K562 (cell line): ENCODE measurements around the gene KDM4C. TPM values are rescaled to one million over a fixed set of nuclear protein-coding genes. Genes with fewer than 3 reads are reported as not detected.

Experiments
- ATAC-seq: fragments of 200-7000 bp; cut with Tn5 transposase; 3 replicates; pipeline ENCODE4 v1.9.1; 2020; ENCODE audit warnings: moderate library complexity
- BruUV-seq: library from RNA; stranded (reverse); fragments of 400-500 nt; replicated peaks from 2 replicates; lab custom pipeline; 2021; lab: Mats Ljungman, UMichigan
- CTCF ChIA-PET: fragments of 300-600 bp; formaldehyde crosslinking; extraction: SDS; loops from one replicate; lab custom pipeline; 2021; ENCODE audit warnings: low intra/inter-chr PET ratio; lab: Yijun Ruan, JAX
- POLR2A ChIA-PET: fragments of 300-600, 350-650 bp; sonication (Branson Sonifier 250); formaldehyde crosslinking; extraction: SDS; loops from one replicate; lab custom pipeline; 2021; ENCODE audit warnings: antibody characterized with exemption, inconsistent platforms; lab: Yijun Ruan, JAX
- DNase-seq, 4 experiments: peaks; one replicate each; pipeline versions ENCODE4 v3.0.0 to v3.0.0-alpha.2; 2011 to 2018; ENCODE audit warnings: low spot score in 3 of 4, mixed read lengths in 3 of 4; ENCODE audit errors: extremely low read depth in 1 of 4
- FAIRE-seq: peaks from 2 replicates; lab custom pipeline; 2011; peaks lifted over from hg19 to GRCh38; lab: Jason Lieb, UNC
- H2AFZ ChIP-seq: 2 replicates; pipeline ENCODE4 v1.6.0; 2011; ENCODE audit warnings: low read depth, low read length, control low read depth, inconsistent platforms
- H3K27ac ChIP-seq: fragments of 200-600 bp; 3 replicates; pipeline ENCODE4 v1.8.0; 2011; ENCODE audit warnings: low read depth, mild to moderate bottlenecking, control low read depth, inconsistent platforms, low read length, moderate library complexity, mixed read lengths; ENCODE audit errors: extremely low read depth
- H3K27me3 ChIP-seq, 2 experiments: fragments of 300-600 bp in 1 of 2; 2 replicates in 1 of 2; 3 replicates in 1 of 2; pipeline versions ENCODE4 v1.6.0 to v1.8.0; 2011; ENCODE audit warnings: inconsistent platforms in 2 of 2, low read length in 2 of 2, mild to moderate bottlenecking in 1 of 2, mixed read lengths in 1 of 2, moderate library complexity in 1 of 2; ENCODE audit not compliant: control insufficient read depth in 2 of 2, insufficient read depth in 2 of 2
- H3K36me3 ChIP-seq: fragments of 300-600 bp; 3 replicates; pipeline ENCODE4 v1.8.0; 2011; ENCODE audit warnings: mild to moderate bottlenecking, low read length, inconsistent platforms; ENCODE audit not compliant: control insufficient read depth, insufficient read depth
- H3K4me1 ChIP-seq, 2 experiments: fragments of 200-600 bp in 1 of 2; replicated peaks in 1 of 2; 2 replicates in 1 of 2; 3 replicates in 1 of 2; pipeline versions ENCODE4 v1.5.1 to v1.8.0; 2011; ENCODE audit warnings: inconsistent platforms in 2 of 2, low read length in 2 of 2, mild to moderate bottlenecking in 1 of 2, mixed read lengths in 1 of 2, moderate library complexity in 1 of 2; ENCODE audit not compliant: control insufficient read depth in 2 of 2, insufficient read depth in 2 of 2
- H3K4me2 ChIP-seq: 2 replicates; pipeline ENCODE4 v1.6.1; 2011; ENCODE audit warnings: low read length, control low read depth, inconsistent platforms, mixed read lengths; ENCODE audit not compliant: insufficient read depth
- H3K4me3 ChIP-seq: fragments of 200-600 bp; sonication (generic), shearing (Covaris generic); 2 replicates; pipeline ENCODE4 v1.5.1; 2016; ENCODE audit warnings: control low read depth, inconsistent platforms
- H3K79me2 ChIP-seq: fragments of 200-600 bp; 3 replicates; pipeline ENCODE4 v1.8.0; 2011; ENCODE audit warnings: low read length, inconsistent platforms; ENCODE audit not compliant: control insufficient read depth, insufficient read depth
- H3K9ac ChIP-seq, 2 experiments: 2 replicates each; pipeline versions ENCODE4 v1.6.0 to v1.6.1; 2011; ENCODE audit warnings: low read depth in 2 of 2, low read length in 2 of 2, control low read depth in 1 of 2, inconsistent platforms in 1 of 2, mild to moderate bottlenecking in 1 of 2, mixed read lengths in 1 of 2; ENCODE audit not compliant: insufficient read depth in 1 of 2
- H3K9me1 ChIP-seq: one replicate; pipeline ENCODE4 v1.6.0; 2011; ENCODE audit warnings: inconsistent platforms, mild to moderate bottlenecking, low read length, moderate library complexity; ENCODE audit not compliant: control insufficient read depth, insufficient read depth
- H3K9me3 ChIP-seq: replicated peaks from 2 replicates; pipeline ENCODE4 v1.5.1; 2011; ENCODE audit warnings: low read depth, low read length, inconsistent platforms; ENCODE audit not compliant: control insufficient read depth, insufficient read depth
- H4K20me1 ChIP-seq: replicated peaks from 2 replicates; pipeline ENCODE4 v1.6.1; 2011; ENCODE audit warnings: low read length, inconsistent platforms, mixed read lengths; ENCODE audit not compliant: control insufficient read depth, insufficient read depth
- KDM2B ChIP-seq: fragments of 250-450 bp; sonication (Bioruptor Pico); IDR thresholded peaks from 2 replicates; pipeline ENCODE4 v1.8.0; 2021; ENCODE audit warnings: mild to moderate bottlenecking, moderate library complexity
- MYNN ChIP-seq, 2 experiments: sonication (generic); formaldehyde crosslinking in 1 of 2; IDR thresholded peaks; 2 replicates each; pipeline versions ENCODE4 v1.5.0 to v1.6.1; 2016 to 2020; ENCODE audit warnings: antibody characterized with exemption in 1 of 2, missing genetic modification reagents in 1 of 2
- PRDM10 ChIP-seq: fragments of 450-650 bp; IDR thresholded peaks from 2 replicates; pipeline ENCODE4 v1.6.1; 2018; ENCODE audit not compliant: partially characterized antibody
- RAD21 ChIP-seq, 2 experiments: fragments of 250-450 bp in 1 of 2; fragments of 450-650 bp in 1 of 2; sonication (Bioruptor Pico) in 1 of 2; formaldehyde crosslinking in 1 of 2; IDR thresholded peaks in 1 of 2; conservative IDR thresholded peaks in 1 of 2; 2 replicates each; pipeline versions ENCODE4 v1.4.0 to v1.8.0; 2020 to 2022; ENCODE audit warnings: mild to moderate bottlenecking in 2 of 2, moderate library complexity in 1 of 2
- SMC3 ChIP-seq: conservative IDR thresholded peaks from 2 replicates; pipeline ENCODE4 v1.6.1; 2011; ENCODE audit warnings: low read depth, low read length, improper control_type of control experiment; ENCODE audit not compliant: insufficient read depth
- SRSF1 ChIP-seq: fragments of 200-400 bp; formaldehyde crosslinking; IDR thresholded peaks from 2 replicates; pipeline ENCODE4 v1.6.1; 2017; ENCODE audit warnings: mild to moderate bottlenecking, low read depth, low read length, moderate library complexity
- WGBS: fragments of 100-300 bp; shearing (Covaris generic); methylation state at CpG from one replicate; pipeline ENCODE4 v1.1.6; 2016; ENCODE audit warnings: low coverage, mixed read lengths; ENCODE audit not compliant: insufficient coverage; ENCODE audit errors: missing lambda C conversion rate; 5-methylcytosine and 5-hydroxymethylcytosine counted together
- in situ Hi-C: fragments of 300-500 bp; cut with MboI; formaldehyde crosslinking; loops from 4 replicates; pipeline ENCODE4 v1.15.0; 2018; ENCODE audit warnings: inconsistent platforms, mixed read lengths
- intact Hi-C: fragments of 100-400 bp; cut with micrococcal nuclease; formaldehyde crosslinking; loops from 2 replicates; pipeline ENCODE4 v1.14.2; 2022
- polyA plus RNA-seq, 8 experiments: library from polyadenylated mRNA; depleted of rRNA in 4 of 8; stranded (reverse) in 5 of 8; unstranded in 3 of 8; fragments of >200 nt; fragmentation: Nextera tagmentation in 2 of 8; fragmentation: Illumina TruSeq in 1 of 8; extraction: Ambion mirVana in 2 of 8; extraction: Trizol in 1 of 8; gene quantifications; 2 replicates each; pipeline versions ENCODE4 v1.2.1 to v1.2.3, GENCODE V29; 2011 to 2014; ENCODE audit warnings: inconsistent platforms in 1 of 8, missing spikeins in 1 of 8
- total RNA-seq, 7 experiments: library from RNA; depleted of rRNA in 6 of 7; stranded (reverse); fragments of >200 nt in 6 of 7; fragmentation: Illumina TruSeq in 2 of 7; extraction: Trizol in 2 of 7; gene quantifications; 2 replicates each; pipeline versions ENCODE4 v1.2.1 to v1.2.3, GENCODE V29; 2011 to 2021; ENCODE audit warnings: low replicate concordance in 1 of 7
- TF ChIP-seq, protein P1 (sequence below), 2 experiments: fragments of 450-650 bp; formaldehyde crosslinking in 1 of 2; IDR thresholded peaks; 2 replicates each; pipeline versions ENCODE4 v1.4.0 to v1.6.1; 2014 to 2020; ENCODE audit warnings: mild to moderate bottlenecking in 2 of 2, borderline replicate concordance in 1 of 2, low read depth in 1 of 2

KDM4C gene
- total and polyA plus RNA-seq, 9 of the 15 experiments (the other 6 are each of a cell fraction or from before 2014, with no cell fraction given): 5.4 to 17.0 (median 12.6) TPM

DNA sequence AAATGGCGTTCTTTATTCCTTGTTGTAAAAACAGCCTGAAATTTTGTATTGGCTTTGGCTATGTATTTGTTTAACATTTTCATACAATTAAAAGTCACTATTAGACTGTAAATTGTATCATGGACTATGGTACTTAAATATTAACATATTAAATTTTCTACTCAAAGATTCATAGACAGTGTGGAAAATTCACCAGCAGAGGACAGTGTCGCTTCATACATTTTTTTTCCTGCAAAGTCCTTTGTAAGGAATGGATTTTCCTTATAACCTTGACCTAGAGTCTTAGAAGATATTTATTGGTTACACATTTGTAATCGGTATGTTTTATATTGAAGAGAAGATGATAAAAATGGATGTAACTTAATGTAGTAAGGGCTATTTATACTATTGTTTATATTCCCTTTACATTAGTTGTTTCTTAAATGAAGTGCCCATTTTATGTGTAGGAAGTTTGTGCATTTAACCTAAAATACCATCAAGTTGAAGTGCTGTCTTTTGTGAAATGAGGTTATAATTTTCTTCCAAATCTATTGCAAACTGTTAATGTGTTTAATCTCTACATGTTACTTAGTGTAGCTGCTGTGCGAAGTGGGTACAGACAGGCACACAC, 150.1 kb downstream of the KDM4C start:
- H3K9me1 ChIP-seq: no peaks in the 10 kb centered on the region
- WGBS: 52% methylated on average over 4 of the region's 4 CpGs
- intact Hi-C loops: loop anchor here (1.0 to 10.0 kb wide), 4 partner anchors 81 to 629 kb away; no protein-coding TSS in a partner anchor
- H3K4me1 ChIP-seq: no peaks in the 10 kb centered on the region; a peak in 2 of 5 replicates
- no peaks in the 10 kb centered on the region for H3K9me3 ChIP-seq
- ATAC-seq: peak; percentile 59
- in situ Hi-C loops: loop anchor here (25.0 kb wide), 1 partner anchor 279 kb away; no protein-coding TSS in a partner anchor
- DNase-seq: peak in 3 of 4 experiments; percentile 12 to 46 (median 13)
- H3K9ac ChIP-seq: no peak overlapping the region
- FAIRE-seq: no peak
- CTCF ChIA-PET: interaction anchor here (0.7 to 1.0 kb wide), 3 partner anchors 142 to 628 kb away, joined by 3 read pairs; no protein-coding TSS in a partner anchor
- H3K27ac ChIP-seq: no peak overlapping the region
- H3K36me3 ChIP-seq: no peaks in the 10 kb centered on the region; the same call in 2 of the 3 replicates
- no peak overlapping the region for H3K4me2 ChIP-seq
- no peaks in the 10 kb centered on the region; the same call in 2 of the 3 replicates for H3K79me2 ChIP-seq
- H3K27me3 ChIP-seq: no peaks in the 10 kb centered on the region
- no peak overlapping the region for H3K4me3 ChIP-seq
- POLR2A ChIA-PET: no interaction called here
- no peaks in the 10 kb centered on the region for H4K20me1 ChIP-seq
- H2AFZ ChIP-seq: no peak overlapping the region
- BruUV-seq: no TSS peak
- TF ChIP-seq SMC3: peak; percentile 43; the same call in 1 of the 2 replicates
- TF ChIP-seq, protein P1, sequence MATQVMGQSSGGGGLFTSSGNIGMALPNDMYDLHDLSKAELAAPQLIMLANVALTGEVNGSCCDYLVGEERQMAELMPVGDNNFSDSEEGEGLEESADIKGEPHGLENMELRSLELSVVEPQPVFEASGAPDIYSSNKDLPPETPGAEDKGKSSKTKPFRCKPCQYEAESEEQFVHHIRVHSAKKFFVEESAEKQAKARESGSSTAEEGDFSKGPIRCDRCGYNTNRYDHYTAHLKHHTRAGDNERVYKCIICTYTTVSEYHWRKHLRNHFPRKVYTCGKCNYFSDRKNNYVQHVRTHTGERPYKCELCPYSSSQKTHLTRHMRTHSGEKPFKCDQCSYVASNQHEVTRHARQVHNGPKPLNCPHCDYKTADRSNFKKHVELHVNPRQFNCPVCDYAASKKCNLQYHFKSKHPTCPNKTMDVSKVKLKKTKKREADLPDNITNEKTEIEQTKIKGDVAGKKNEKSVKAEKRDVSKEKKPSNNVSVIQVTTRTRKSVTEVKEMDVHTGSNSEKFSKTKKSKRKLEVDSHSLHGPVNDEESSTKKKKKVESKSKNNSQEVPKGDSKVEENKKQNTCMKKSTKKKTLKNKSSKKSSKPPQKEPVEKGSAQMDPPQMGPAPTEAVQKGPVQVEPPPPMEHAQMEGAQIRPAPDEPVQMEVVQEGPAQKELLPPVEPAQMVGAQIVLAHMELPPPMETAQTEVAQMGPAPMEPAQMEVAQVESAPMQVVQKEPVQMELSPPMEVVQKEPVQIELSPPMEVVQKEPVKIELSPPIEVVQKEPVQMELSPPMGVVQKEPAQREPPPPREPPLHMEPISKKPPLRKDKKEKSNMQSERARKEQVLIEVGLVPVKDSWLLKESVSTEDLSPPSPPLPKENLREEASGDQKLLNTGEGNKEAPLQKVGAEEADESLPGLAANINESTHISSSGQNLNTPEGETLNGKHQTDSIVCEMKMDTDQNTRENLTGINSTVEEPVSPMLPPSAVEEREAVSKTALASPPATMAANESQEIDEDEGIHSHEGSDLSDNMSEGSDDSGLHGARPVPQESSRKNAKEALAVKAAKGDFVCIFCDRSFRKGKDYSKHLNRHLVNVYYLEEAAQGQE (IDR thresholded peaks at IDR 0.05; ENCODE audit: borderline replicate concordance): peak; percentile 24; the same call in 1 of the 2 replicates
- TF ChIP-seq, protein P1 (CRISPR knock-in tag; IDR thresholded peaks at IDR 0.05; ENCODE audit: low read depth): no peak
- TF ChIP-seq RAD21 (CRISPR knock-in tag; conservative IDR thresholded peaks at IDR 0.05 in 1 of 2, IDR thresholded peaks at IDR 0.05 in 1 of 2): peak; percentile 44 to 70; a peak in 3 of 4 replicates
- TF ChIP-seq KDM2B (CRISPR knock-in tag): no peak
- TF ChIP-seq SRSF1: no peak
- TF ChIP-seq PRDM10: no peak
- TF ChIP-seq MYNN (IDR thresholded peaks at IDR 0.05): no peak
- no peak for TF ChIP-seq MYNN (CRISPR knock-in tag; IDR thresholded peaks at IDR 0.05)
